Sciatic nerve (tissue), 2 donors: ENCODE results near the gene FHDC1. TPM values are rescaled to one million over a fixed set of nuclear protein-coding genes. Genes with fewer than 3 reads are reported as not detected.

Source experiments
- ATAC-seq: fragments of 200-7000 bp; cut with Tn5 transposase; one replicate; pipeline ENCODE4 v1.9.1; 2020; ENCODE audit warnings: mild to moderate bottlenecking, moderate library complexity
- DNase-seq: peaks from one replicate; pipeline ENCODE4 v3.0.0-alpha.2; 2020; ENCODE audit warnings: low spot score
- intact Hi-C: fragments of 100-400 bp; cut with DNase I; formaldehyde crosslinking; loops from one replicate; pipeline ENCODE4 v1.14.2; 2022
- total RNA-seq: library from RNA; stranded (reverse); fragmentation: NEBNext Ultra II Directional; extraction: Animal tissue kit (Norgen Biotek cat#: 25700); gene quantifications from one replicate; pipeline ENCODE4 v1.2.1, GENCODE V29; 2021
- donor health status: DM: no; HTN: no; CAD: no.
- donor health status: DM: no; HTN: no; CAD: no.

Gene FHDC1
- total RNA-seq, 1 donor from 2014 or later: 3.9 TPM

GRCh38 chr4:152929888-152930287 is 6.2 kb upstream of the FHDC1 start:
- intact Hi-C loops: no loop called here
- ATAC-seq (no peak), DNase-seq (no peak)

- intact Hi-C loops: no loop called here
- DNase-seq: no peak
- no peak for ATAC-seq
Measured at GRCh38 chr4:152935143-152935542, 980 bp upstream of the FHDC1 start.

DNA sequence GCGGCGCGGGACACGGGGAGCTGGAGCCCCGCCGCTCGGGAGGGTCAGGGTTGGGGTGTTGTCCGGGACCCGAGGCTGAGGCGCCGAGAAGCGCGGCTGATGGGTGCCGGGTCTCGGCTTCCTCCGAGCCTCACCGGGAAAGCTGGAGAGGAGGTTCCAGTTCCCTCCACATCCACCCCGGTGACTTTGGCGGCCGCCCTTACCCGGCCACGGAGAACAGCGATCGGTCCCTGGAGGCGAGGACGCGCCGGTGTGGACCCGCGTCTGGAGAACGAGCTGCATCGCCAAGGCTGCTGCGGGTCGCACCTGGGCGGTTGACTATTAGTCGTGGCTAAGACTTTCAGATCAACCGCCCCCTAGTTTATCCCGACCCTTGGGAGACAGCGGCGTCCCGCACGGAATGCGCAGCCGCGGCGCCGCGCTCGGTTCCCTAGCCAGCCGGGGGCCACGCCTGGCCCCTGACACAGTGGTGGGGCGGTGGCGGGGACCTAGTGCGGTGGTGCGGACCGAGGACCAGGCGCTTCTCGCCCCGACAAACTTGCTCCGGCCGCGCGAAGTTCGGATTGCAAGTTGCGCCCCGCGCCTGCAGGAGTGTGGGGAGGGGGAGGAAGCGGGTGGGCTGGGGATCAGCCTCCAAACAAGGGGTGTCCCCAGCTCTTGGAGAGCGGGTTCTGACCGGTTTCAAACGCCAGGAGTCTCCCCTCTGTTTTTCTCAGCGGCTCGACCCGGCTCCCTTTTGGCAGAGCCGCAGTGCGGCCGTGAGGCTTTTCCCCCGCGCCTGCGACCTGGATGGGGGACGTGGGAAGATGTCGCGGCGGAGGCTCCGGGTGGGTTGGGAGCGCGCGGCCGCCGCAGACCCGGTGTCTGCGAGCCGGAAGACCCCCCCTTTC is 568 bp downstream of the FHDC1 start:
- peak; percentile 51 for ATAC-seq
- intact Hi-C loops: no loop called here
- peak; percentile 66 for DNase-seq

DNA sequence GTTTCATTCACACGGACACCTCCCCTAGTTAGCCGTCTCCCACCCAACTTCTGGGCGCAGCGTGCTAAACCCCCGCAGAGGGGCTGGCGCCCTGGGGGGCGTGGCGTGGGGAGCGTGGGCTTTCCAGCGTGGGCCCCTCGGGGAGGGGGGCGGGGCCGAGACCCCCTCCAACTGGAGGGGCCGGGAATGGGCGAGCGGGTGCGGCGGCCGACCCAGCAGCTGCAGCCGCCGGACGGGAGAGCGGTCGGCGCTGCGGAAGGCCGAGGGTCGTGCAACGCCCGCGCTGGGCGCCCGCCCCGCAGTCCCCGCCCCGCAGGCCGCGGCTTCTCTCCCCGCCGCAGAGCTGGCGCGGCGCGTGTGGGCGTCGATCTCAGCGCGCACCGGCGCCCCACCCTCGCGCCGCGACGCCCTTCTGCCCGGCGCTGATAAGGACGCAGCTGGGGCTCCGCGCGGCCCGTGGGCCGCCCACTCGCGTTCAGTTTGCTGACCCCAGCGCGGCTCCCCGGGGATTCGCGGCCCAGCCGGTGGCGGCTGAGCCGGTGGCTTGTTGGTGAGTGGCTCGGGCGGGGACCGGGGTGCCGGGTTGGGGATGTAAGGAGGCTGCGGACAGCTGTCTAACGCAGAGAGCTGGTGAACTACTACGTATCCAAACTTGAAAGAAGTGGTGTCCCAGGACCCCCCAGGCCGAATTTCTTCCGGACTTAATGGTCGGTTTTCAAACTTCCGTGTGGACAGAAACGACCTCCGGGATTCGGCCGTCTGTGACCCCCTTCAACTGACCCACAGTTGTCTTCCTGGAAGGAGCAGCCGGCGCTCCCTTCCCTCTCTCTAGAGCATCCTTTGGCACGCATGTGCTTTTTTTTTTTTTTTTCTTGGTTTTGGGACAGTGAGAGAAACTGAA is 1.5 kb downstream of the FHDC1 start:
- peak; percentile 64 for DNase-seq

GRCh38 chr4:152938237-152938947 is 2.3 kb downstream of the FHDC1 start:
- ATAC-seq (peak; percentile 50), DNase-seq (no peak)
- intact Hi-C loops: no loop called here

More for the DNA sequence above, 1.5 kb downstream of the FHDC1 start:
- ATAC-seq: peak; percentile 70
- intact Hi-C loops: no loop called here

DNA sequence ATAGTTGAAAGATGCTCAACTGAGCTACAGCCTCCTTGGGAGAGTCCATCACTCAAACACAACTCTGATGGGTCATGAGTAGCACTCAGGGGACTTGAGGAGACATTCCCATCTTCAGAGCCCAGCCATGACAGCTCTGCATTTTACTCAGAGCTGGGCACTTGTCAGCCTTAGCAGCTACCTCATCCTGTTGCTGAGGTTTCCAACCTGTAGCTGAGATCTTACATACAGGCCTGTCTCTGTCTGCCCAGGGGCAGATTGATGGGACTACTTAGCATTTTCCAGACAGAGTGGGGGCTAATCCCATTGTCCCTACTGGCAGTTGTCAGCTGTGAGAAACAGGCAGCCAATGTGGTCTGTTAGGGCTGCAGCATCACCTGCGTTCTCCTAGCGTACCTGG is 3.5 kb downstream of the FHDC1 start:
- no peak for DNase-seq
- no peak for ATAC-seq
- intact Hi-C loops: no loop called here

DNA sequence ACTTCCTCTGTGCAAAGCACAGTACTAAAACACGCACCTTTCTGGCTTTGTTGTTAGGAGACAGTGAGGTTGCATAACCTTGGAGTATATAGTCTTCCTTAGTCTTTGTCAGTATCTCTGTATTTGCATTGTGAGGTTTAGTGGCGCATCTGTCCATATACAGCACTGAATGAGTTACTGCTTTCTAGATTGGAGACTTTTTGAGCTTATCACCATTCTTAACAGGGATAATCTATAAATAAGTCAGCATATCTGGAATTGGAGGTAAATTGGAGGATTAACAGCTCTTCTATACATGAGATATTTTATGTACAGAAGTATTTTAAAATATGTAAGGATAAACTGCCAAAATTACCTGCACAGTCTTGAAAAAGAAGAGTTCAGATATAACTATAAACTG is 4.3 kb downstream of the FHDC1 start:
- DNase-seq: no peak
- intact Hi-C loops: no loop called here
- ATAC-seq: no peak

GRCh38 chr4:152941411-152941810 is 5.3 kb downstream of the FHDC1 start:
- intact Hi-C loops: no loop called here
- no peak for DNase-seq
- ATAC-seq: no peak

DNA sequence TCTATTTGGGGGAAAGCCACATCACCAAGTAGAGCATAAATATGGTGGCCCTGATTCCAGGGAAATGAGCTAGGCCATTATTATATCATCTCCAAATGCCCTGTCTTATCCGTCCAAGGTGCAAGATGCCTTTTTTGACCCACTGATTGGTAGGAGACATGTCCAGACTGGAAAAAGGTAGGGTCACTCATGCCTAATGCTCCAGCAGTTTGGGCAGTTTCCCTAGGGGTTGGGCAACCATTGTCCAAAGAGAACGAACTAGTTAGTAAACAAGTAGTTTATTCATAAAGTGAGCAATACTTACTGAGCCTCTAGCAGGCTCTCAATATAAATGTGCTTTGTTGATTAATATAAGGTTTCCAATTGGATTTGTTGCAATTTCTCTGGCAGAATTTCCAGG is 6.2 kb downstream of the FHDC1 start:
- intact Hi-C loops: no loop called here
- DNase-seq (no peak), ATAC-seq (no peak)

DNA sequence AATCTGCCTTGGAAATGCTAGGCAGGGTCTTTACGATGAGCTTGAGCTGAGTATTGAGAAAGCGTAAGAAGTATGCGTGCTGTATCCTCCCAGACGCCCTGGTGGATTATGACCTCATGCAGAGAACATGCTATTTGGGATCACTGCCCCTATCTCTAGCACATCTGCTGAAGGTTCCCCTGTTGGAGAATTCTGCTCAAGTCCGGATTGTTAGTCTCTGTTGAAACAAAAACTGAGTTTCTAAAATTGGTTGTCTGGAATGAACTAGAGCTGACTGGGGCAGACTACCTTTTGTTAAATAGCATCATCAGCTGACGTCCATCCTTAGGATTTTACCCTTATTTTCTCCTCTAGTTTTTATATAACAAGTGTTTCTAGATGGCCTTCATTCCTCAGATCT is 7.5 kb downstream of the FHDC1 start:
- intact Hi-C loops: no loop called here
- DNase-seq: no peak
- peak; percentile 94 for ATAC-seq

GRCh38 chr4:152944666-152945320 is 8.7 kb downstream of the FHDC1 start:
- intact Hi-C loops: no loop called here
- no peak for ATAC-seq
- DNase-seq: no peak

GRCh38 chr4:152945639-152946038 is 9.5 kb downstream of the FHDC1 start:
- intact Hi-C loops: no loop called here
- no peak for DNase-seq
- no peak for ATAC-seq

- ATAC-seq (no peak), DNase-seq (no peak)
- intact Hi-C loops: no loop called here
Measured at GRCh38 chr4:152946446-152946845, 10.3 kb downstream of the FHDC1 start.

DNA sequence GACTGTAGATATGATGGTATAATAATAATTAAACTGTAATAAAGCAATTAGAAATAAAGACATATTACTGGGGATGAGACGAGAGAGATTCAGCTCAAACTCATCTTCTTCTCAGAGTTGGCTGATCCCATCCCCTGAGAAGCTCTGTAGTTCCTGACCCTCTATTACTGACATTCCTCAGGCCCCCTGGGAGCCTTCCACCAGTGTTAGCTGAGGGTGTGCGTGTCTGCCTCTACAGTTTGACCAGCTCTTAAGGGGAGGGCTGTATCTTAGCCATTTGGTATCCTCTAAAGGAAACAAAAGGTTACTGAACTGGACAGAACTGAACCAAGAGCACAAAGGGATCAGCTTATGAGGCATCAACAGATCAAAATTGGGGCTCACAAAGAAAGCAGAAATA is 11.2 kb downstream of the FHDC1 start:
- intact Hi-C loops: no loop called here
- ATAC-seq (peak; percentile 42), DNase-seq (no peak)

DNA sequence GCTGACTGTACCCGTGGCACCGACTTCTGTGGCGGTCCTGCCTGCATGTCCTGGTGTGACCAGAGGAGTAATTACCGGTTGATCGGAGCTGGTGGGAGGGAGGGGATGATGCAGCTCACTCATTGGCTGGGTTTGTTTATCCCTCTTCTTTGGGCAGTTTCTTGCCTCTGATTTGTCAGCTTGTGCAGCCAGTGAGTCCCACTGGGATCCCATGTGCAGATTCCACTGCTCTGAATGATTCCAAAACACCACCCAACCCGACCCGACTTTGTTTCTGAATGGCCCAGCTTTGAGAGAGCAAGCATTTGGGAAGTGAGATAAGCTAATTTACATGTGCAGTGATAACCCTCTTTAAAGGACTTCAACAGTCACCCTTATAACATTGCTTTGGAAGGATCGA is 13.8 kb downstream of the FHDC1 start:
- DNase-seq (no peak), ATAC-seq (peak; percentile 76)
- intact Hi-C loops: no loop called here

DNA sequence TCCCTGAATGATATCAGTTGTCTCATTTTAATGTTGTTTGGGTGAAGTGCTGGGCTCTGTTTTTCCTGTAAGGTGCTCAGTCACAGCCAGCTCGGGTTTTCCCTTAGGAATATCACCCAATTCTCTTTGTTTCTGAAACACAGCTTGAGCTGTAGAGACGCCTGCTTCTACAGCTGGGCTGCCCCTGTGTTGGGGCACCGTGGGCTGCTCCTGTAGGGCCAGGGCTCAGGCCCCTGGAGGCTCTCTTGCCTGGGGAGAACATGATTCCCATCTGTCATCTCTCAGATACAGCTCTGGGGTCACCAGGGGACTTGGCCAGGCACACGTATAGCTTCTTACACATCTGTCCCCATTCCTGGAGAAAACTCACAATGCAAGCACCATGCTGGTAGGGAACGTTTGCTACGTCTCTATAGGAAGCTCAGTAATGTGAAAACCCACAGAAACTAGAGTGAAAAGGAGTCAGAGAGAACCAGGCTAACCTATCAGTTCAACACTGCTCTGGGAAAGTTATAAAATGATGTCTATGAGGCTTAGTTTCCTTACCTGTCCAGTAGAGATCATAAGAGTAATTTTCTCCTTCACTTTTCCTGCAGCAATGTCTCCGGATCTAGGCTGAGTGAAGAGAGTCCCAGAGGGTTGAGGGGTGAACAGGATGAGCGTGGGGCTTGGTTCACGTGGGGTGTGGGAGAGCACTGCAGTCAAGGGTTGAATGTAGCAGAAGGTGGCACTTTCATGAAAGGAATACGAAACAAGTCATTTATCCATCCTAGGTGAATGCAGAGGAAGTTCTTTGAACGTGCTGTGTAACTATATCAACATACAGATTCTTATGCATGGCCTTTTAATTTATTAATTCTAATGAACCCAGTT is 14.5 kb downstream of the FHDC1 start:
- ATAC-seq (no peak), DNase-seq (no peak)
- intact Hi-C loops: no loop called here

DNA sequence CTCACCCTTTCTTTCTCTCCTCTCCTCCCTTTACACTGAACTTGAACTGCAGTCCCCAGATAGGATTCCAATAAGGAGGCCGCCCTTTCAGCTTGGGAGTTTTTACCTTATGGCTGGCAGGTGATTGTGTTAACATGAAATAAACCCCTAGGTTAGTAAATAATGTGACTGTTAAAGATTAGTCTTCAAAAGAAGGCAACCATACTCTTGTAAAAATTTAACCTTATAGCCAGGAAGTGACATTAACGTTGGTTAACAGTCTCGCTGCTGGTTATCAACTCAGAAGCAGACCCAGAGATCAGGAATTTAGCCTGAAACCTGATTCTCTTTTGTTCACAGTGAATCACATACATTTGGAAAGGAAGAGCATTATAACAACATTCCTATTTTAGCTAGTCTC is 15.2 kb downstream of the FHDC1 start:
- ATAC-seq (no peak), DNase-seq (no peak)
- intact Hi-C loops: no loop called here

GRCh38 chr4:152953514-152953913 is 17.4 kb downstream of the FHDC1 start:
- intact Hi-C loops: no loop called here

More at GRCh38 chr4:152953514-152953913, 17.4 kb downstream of the FHDC1 start:
- no peak for ATAC-seq
- DNase-seq: no peak
